Kidney epithelial cell (primary cell): ENCODE data around the gene DPEP1. TPM values are rescaled to one million over a fixed set of nuclear protein-coding genes. Genes with fewer than 3 reads are reported as not detected.
A peak's percentile ranks its signal among the peaks of the same experiment; 100 is the strongest.

Experiments used
- DNase-seq: peaks from one replicate; pipeline ENCODE4 v3.0.0-alpha.2; 2010; ENCODE audit warnings: low read depth
- H3K27me3 ChIP-seq: 2 replicates; pipeline ENCODE4 v1.6.0; 2011; ENCODE audit warnings: low read length; ENCODE audit not compliant: control insufficient read depth, insufficient read depth
- H3K36me3 ChIP-seq: 2 replicates; pipeline ENCODE4 v1.5.1; 2011; ENCODE audit warnings: low read length; ENCODE audit not compliant: control insufficient read depth, insufficient read depth
- H3K4me3 ChIP-seq: 2 replicates; pipeline ENCODE4 v1.5.1; 2011; ENCODE audit warnings: low read depth, mild to moderate bottlenecking, control low read depth, low read length
- total RNA-seq: library from RNA; depleted of rRNA; stranded (reverse); fragments of >200 nt; gene quantifications from 2 replicates; pipeline ENCODE4 v1.2.3, GENCODE V29; 2015
- TF ChIP-seq, protein P1 (sequence below): IDR thresholded peaks from 2 replicates; pipeline ENCODE4 v1.5.1; 2011; ENCODE audit warnings: mild to moderate bottlenecking, moderate library complexity, low read length, control low read depth, inconsistent platforms; ENCODE audit not compliant: insufficient read depth, poor library complexity, severe bottlenecking

DPEP1 gene
- total RNA-seq, 1 donor from 2014 or later = 1.2 TPM

DNA sequence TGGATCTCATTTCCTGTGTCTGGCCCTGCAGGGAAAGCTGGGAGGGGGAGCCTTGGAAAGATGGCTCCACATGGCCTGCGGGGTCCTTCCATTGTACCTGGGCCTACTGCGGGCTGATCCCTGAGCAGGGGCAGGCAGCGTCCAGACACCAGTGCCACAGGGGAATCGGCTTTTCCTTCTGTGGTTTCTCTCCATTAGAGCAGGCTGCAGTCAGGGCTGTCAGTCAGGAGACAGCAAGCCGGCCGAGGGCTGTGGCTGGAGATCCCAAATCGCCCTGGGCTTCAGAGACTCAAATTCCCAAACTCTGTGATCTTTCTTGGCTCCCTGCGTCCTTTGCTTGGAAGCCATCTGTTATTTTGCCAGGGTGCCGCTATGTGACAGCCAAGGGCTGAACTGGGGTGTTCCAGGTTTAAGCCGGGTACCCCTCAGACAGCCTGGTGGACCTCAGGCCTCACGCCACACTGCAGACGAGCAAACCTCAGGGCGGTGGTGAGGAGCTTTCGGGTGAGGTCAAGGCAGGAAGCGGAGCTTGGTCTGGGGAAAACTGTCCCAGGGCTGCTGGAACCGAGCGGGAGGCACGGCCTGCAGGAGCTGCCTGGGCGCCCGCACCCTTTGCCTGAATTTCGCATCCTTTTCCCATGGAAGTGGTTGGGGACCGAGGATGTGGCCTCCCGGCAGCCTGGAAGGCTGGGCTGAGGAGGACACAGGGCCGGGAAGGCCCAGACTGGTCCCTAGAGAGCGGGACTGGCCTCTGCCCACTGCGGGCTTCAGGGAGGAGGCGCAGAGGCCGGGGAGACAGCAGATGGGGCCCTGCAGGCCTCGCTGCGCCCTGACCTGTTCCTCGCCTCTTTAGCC lies 39.4 kb upstream of the DPEP1 start:
- H3K36me3 ChIP-seq = no peaks in the 10 kb centered on the region
- peaks cover 47% of the 10 kb centered on the region for H3K27me3 ChIP-seq
- TF ChIP-seq, protein P1, sequence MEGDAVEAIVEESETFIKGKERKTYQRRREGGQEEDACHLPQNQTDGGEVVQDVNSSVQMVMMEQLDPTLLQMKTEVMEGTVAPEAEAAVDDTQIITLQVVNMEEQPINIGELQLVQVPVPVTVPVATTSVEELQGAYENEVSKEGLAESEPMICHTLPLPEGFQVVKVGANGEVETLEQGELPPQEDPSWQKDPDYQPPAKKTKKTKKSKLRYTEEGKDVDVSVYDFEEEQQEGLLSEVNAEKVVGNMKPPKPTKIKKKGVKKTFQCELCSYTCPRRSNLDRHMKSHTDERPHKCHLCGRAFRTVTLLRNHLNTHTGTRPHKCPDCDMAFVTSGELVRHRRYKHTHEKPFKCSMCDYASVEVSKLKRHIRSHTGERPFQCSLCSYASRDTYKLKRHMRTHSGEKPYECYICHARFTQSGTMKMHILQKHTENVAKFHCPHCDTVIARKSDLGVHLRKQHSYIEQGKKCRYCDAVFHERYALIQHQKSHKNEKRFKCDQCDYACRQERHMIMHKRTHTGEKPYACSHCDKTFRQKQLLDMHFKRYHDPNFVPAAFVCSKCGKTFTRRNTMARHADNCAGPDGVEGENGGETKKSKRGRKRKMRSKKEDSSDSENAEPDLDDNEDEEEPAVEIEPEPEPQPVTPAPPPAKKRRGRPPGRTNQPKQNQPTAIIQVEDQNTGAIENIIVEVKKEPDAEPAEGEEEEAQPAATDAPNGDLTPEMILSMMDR = no peak
- no peak for DNase-seq
- no peak overlapping the region for H3K4me3 ChIP-seq

DNA sequence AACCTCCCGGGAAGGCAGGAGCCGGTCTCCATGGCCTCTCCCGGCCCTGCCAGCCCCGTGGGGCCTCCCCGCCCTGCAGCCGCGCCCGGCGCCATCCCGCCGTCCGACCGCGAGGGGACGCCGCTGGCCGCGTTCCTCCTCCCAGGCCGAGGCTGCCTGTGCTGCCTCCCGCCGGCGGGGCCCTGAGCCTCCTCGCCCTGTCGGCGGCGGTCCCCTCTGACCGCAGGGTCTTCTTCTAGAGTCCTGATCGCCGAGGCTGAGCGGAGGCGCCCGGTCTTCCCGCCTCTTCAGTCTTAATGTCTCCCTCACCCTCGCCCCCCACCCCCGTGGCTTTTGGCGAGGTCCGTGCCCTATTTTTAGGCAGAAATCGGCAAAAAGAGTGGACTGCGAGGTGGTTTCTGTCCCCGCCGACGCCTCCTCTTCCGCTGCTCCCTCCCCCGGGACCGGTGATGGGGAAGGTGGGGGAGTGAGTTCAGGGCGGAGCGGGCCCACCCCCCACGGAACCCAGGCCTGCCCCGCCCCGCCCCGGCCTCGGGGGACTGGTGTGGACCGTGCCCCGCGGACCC lies 38.7 kb upstream of the DPEP1 start:
- TF ChIP-seq, protein P1 = peak; percentile 32
- no peak for DNase-seq
- H3K27me3 ChIP-seq = peaks cover 40% of the 10 kb centered on the region
- H3K4me3 ChIP-seq = peak overlapping the region; percentile 20
- H3K36me3 ChIP-seq = no peaks in the 10 kb centered on the region

DNA sequence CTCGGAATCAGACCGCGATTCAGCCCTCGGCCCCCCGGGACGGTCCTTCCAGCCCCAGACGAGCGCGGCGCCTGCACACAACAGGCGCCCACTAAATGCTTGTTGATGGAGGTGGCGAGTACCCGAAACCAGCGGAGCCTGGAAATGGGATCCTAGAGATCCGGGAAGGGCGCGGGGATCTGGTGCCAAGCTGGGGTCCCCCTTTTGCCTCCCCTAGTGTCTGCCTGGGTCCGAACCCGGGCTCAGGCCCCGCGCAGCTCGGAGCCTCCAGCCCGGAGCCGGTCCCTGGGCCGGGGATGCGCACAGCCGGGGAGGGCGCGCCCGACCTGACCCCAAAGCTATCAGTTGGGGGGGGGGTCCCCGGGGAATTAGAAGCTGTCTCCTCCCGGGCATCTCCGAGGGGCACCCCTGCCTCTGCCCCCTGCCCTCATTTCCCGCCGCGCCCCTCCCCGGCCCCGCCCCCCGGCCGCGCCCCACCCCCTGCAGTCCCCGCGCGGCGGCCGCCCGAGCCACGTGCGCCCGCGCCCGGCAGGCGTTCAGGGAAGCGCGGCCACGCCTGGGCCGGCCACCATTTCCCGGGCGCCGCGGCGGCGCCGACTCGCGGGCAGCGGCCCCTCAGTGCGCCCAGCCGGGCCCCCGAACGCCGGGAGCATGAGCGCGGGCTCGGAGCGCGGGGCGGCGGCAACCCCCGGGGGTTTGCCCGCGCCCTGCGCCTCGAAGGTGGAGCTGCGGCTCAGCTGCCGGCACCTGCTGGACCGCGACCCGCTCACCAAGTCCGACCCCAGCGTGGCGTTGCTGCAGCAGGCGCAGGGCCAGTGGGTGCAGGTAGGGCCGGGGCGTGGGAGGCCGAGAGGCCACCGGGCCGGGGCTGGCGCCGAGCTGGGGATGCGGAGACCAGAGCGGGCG lies 37.9 kb upstream of the DPEP1 start, which contains the start of gene CPNE7:
TSS of gene CPNE7 (plus strand) at position 512 of the 906 bp plus-strand sequence. CDS start at position 652, 140 bp downstream.
- H3K4me3 ChIP-seq = peak within 1 kb of the TSS; percentile 39
- peaks cover 33% of the 10 kb centered on the region for H3K27me3 ChIP-seq
- TF ChIP-seq, protein P1 = no peak
- DNase-seq = no peak
- H3K36me3 ChIP-seq = no peaks in the 10 kb centered on the region

DNA sequence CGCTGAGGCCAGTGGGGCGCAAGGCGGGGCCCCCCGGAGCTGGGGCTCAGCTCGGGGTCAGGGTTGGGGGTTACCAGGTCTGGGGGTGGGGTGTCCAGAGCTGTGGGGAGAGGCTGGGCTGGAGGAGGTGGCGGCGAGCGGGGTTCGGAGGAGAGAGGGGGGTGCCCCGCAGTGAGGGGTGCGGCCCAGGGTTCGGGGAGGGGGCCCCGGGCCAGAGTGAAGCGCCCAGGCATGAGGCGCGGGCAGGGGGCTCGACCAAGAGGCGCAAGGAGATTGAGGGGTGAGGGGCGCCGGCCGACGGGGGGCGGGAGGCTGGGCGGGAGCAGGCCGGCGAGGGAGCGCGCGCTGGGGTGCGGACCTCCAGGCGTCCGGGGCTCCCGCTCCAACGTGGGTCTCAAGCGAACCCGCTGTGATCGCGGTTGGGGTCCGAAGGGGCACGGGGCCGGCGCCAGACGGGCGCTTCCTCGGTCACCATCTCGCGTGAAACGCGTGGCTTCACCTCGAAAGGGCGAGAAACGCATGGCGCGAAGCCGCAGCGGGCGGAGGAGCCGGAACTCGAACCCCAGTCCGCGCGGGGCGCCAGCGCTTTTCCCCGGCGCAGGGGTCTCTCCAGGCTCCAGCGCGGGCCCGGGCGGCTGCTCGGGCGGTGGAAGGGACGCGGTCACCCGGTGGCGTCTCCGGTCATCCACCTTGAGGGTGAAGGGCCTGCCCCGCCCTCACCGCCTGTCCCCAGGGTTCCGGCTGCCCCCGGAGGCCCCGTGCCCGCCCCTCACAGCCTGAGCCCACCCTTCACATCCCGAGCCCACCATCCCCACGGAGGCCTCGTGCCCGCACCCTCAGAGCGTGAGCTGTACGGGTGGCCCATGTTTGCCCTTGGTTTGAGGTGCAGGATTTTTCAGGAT lies 37.0 kb upstream of the DPEP1 start:
- peak overlapping the region; percentile 39 for H3K4me3 ChIP-seq
- H3K36me3 ChIP-seq = no peaks in the 10 kb centered on the region
- H3K27me3 ChIP-seq = peaks cover 28% of the 10 kb centered on the region
- TF ChIP-seq, protein P1 = no peak
- DNase-seq = no peak

DNA sequence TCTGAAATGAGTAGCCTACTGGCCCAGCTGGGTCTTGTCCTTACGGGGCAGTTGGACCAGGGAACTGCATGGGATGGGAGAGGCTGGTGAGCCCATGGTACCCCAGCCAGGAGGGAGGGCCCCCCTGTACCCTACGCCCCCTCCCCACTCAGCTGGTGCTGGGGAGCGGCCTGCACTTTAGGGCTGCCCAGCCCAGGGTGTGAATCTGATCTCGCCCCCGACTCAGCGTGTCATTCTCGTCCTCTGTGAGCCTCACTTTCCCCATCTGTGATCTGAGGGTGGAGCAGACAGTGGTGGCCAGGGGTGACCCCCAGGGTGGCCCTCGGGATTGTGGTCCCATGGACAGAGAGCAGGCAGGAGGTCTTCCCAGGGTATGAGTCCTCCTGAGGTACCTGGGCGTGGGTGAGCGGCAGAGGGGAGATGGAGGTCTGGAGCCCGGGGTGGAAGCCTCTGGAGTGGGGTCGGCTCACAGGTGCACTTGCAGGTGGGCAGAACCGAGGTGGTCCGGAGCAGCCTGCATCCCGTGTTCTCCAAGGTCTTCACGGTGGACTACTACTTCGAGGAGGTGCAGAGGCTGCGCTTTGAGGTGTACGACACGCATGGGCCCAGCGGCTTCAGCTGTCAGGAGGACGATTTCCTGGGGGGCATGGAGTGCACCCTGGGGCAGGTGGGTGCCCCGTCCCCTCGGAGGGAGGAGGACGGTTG lies 36.2 kb upstream of the DPEP1 start:
- Histone ChIP-seq H3K36me3 (no peaks in the 10 kb centered on the region), H3K27me3 (peaks cover 25% of the 10 kb centered on the region), H3K4me3 (no peak overlapping the region)
- no peak for DNase-seq
- TF ChIP-seq, protein P1 = no peak
